HK-2 (cell line): ENCODE results near the gene KRTAP10-3.
"Not testable (repeated sequence)": the region's sequence is repeated elsewhere in the genome, so short reads cannot be mapped to it uniquely, and the experiment has no call there.

Experiments
- DNase-seq: peaks from one replicate; pipeline ENCODE4 v3.0.0-alpha.2; 2018; ENCODE audit not compliant: unreplicated experiment

KRTAP10-3 gene

DNA sequence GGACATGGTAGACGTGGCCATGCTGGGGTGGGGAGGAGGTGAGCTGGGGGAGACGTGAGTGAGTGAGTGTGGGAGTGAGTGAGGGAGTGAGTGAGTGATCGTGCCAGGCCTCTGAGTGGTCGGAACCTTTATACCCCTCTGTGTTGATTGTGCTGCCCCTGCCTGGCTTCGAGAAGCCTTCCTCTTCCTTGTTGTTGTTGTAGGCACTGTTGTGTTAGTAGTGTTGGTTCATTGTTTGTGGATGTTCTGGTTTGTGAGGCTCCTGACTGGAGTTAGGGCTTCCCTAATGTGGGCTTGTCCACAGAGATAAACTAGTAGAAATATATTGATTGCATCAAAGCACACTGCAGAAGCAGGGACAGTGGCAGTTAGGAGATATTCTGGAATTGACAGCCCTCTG lies at the start of gene KRTAP10-3:
Gene KRTAP10-3 (minus strand): TSS at position 101 of the 400 bp plus-strand sequence. CDS start 80 bp downstream, at position 21.
- DNase-seq = no peak

- DNase-seq = no peak
Observed at GRCh38 chr21:44606495-44606894, 47.9 kb upstream of the KRTAP10-3 start.

GRCh38 chr21:44603911-44604310 lies 45.3 kb upstream of the KRTAP10-3 start:
- DNase-seq = no peak

DNA sequence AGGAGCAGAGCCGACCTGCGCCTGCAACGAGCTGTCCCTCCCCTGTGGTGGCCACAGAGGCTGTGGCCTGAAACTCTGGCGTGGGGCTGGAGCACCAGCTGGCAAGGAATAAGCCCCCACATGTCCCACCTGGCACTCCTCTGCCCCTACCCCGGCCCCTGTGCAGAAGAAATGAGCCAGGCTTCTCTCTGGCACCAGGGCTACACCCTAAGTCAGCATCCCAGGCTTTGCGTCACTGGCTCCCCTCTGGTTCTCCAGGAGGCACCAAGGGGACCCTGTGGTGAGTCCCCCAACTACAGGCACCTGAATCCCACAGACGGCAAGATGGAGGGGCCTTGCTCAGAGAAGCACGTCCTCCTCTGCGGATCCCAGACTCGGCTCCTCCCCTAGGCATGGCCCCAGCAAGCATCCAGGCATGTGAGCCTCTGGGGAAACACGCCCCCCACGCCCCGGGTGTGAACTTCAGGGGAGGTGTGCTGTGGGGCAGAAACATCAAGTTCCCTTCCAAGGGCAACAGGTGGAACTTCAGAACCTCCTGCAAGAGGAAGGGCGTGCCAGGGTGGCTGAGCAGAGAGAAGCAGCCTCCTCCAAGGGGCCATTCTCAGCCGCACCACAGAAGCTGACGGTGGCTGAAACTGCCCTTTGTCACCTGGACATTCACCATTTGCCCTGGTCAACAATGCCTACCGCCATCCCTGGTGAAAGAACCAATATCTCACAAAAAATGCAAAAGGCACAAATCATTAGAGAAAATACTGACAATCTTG lies 44.7 kb upstream of the KRTAP10-3 start:
- no peak for DNase-seq

GRCh38 chr21:44602463-44602850 lies 43.9 kb upstream of the KRTAP10-3 start:
- no peak for DNase-seq

DNA sequence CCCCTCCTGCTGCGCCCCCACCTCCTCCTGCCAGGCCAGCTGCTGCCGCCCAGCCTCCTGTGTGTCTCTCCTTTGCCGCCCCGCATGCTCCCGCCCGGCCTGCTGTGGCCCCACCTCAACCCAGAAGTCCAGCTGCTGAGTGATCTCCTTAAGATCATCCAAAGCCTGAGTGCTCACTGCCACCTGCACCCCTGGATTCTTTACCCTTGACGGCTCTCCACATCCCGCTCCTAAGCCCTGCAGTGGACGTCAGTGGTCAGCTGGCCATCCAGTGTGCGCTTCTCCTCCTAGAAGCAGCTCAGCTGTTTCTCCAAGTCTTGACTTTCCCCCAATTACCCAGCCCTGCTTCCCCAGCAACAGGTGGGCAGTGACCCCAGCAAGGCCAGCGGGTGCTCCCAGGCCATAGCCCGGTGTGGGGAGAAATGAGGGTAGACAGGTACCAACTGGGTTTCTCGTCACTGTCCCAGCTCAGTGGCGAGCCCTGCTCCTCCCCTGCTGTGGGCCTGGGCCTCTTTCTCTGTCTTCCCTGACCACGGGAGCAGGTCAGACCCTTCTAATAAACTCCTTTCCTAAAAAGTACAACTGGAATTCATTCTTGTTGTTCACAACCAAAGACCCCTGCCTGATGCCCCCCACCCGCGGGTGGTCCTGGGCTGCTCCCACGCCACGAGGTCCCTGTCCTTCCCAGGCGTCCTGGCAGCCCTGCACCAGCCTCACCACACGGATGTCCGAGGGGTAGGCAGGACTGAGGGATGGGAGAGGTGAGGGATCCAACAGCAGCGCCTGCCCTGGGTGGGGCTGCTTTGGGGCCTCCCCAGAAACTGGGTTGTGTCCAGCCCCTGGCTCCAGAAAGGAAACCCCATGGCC lies 43.2 kb upstream of the KRTAP10-3 start:
- no peak for DNase-seq

GRCh38 chr21:44601091-44601490 lies 42.5 kb upstream of the KRTAP10-3 start:
- DNase-seq = not testable (repeated sequence)

DNA sequence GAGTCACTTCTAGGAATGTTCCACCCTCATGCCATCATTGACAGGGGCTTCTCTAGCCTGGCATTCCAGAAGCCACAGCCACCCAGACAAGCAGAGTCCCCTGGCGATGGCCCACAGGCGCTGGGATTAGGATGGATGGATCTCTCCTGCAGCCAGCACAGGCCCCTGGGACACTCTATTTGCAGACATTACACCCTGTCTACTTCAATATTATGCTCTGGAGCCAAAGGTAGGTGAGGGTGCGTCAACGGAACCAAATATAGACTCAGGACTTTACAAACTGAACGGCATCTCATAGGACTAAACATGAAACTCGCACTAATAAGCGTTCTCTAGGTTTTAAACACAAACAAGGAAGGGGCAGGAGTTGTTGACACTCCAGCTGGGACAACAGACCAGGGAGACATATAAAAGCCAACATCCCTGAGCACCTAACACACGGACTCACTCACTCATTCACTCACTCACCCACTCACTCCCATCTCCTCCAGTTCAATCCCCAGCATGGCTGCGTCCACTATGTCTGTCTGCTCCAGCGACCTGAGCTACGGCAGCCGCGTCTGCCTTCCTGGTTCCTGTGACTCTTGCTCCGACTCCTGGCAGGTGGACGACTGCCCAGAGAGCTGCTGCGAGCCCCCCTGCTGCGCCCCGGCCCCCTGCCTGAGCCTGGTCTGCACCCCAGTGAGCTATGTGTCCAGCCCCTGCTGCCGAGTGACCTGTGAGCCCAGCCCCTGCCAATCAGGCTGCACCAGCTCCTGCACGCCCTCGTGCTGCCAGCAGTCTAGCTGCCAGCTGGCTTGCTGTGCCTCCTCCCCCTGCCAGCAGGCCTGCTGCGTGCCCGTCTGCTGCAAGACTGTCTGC lies 41.8 kb upstream of the KRTAP10-3 start, which contains the start of gene KRTAP10-7:
Gene KRTAP10-7 (plus strand): TSS at position 480 of the 861 bp plus-strand sequence. CDS start 25 bp downstream, at position 505.
- DNase-seq = not testable (repeated sequence)

DNA sequence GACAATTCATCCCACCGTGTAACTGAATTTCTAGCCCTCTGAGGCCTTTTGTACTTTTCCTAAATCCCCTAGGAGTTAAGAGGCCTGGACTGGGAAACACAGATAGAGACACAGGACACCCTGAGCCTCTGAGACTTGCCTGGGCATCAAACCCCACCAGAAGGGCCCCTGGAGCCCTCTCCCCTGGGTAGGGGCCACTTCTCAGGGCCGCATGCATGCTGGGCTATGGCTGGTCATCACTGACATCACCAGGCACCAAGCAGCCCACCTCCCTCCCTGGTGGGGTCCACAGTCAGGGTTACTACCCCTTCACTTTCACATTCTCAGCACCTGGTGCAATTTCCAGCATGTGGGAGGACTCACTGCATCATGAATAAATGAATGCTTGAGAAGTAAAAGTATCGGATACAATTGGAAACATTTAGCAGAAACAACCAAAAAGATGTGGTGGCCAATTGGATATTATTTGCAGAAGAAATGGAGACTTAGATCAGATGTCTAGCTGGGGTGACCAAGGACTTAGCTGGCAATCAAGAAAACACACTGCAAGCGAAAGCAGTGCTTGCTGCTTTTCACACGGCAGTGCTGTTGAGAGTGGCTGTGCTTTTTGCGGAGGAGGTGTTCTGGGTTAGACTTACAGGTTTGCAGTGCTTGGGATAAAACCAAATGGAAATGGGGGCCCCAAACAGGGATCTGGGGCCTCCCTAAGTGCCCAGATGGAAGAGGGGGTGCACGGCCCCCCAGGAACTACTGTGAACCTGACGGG lies 40.9 kb upstream of the KRTAP10-3 start:
- DNase-seq = no peak

GRCh38 chr21:44598061-44598460 lies 39.5 kb upstream of the KRTAP10-3 start:
- DNase-seq = no peak

DNA sequence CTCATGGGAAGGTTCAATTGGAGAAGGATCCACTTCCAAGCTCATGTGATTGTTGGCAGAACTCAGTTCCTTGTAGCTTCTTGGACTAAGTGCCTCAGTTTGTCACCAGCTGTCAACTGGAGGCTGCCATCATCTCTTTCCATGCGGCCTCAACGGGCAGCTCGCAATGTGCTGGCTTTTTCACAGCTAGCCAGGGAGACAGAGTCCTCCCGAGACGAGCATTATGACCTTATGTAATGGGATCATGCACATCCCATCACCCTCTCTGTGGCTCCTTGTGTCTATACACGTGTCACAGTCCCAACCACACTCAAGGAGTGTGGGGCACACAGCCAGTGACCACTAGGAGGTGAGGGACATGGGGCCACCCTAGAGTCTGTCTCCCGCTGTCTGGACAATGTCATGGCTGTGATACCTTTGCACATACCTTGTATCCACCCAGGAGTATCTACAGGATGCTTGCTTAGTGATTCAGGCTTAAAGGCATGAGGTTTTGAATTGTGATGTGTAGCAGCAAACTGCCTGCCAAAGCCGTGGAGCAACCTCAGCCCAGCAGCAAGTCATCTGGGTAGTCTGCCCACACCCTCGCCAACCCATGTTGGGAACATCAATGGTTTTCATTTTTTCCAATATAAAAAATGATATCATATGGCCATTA lies 37.6 kb upstream of the KRTAP10-3 start:
- DNase-seq = peak; percentile 30

DNA sequence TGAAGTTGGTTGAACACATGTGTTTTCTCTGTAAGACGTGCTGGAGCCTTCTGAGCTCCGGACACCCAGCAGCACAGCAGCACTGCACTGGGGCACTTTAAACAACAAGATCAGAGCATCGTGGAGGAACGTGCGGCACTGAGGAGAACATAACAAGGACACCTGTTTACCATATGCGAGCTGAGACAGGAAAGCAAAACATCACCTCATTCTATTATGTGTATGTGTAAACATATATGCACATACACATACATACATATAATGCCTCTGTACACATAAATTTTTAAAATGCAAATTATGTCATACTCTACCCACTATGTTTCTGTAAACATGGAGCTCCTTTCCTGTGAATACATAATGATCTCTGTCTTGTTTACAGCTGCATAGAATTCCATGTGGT lies 36.9 kb upstream of the KRTAP10-3 start:
- no peak for DNase-seq

DNA sequence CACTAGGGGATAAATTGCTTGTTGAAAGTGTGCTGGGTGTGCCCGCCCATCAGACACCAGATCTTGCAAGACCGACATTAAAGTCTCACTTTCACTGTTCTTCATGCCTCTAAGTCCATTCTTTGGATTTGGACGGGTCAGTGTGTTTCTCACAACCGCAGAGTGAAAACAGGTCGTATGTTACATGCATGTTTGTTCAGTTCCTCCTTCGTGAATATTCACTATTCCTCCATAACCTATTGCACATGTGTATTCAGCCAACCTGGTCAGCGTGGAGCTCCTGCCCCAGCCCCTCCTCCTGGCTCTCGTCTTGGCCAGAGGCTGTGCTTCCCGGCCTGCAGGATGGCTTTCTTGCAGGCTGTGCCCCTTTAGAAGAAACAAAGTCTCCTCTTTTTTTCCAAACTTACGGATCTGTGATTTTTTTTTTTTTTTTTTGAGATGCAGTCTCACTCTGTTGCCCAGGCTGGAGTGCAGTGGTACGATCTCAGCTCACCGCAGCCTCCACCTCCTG lies 35.9 kb upstream of the KRTAP10-3 start:
- DNase-seq = no peak

DNA sequence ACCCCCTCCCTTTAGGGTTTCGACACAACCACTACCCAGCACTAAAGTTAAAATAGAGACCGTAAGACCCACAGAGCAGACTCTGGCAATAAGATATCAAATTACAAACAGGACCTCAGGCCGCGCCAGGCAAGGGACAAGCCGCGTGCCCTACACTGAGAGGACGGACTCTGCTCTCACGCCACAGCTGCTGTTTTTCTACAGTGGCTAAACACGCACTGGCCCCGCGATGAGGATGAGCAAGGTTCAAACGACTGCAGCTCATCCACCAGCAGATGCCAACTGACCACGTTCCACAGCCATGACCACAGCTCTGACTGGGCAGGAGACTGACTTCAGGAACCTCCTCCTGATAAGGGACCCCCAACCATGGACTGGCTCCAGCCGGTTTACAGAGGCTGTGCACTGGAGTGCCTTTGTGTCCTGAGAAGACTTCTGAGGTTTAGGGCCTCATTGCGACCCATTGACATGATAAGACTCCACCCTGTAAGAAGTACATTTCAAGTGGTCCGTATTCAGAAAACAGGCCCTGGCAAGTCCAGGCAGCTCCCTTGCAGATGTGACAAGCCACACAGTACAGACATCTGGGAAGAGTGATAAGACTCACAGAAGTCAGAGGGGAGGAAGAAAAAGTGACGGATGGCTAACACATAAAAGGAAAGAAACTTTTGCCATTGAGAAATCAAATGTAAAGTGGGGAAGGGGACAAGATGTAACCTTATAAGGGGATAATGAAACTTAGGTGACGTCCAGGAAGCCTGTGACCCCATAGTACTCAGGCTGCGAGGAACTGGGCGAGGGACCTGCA lies 35.2 kb upstream of the KRTAP10-3 start:
- no peak for DNase-seq

GRCh38 chr21:44592446-44593311 lies 34.1 kb upstream of the KRTAP10-3 start, which contains the start of gene KRTAP10-6:
TSS of gene KRTAP10-6 (minus strand) at chr21:44592505. CDS start at chr21:44592484, 21 bp downstream.
- DNase-seq = no peak

DNA sequence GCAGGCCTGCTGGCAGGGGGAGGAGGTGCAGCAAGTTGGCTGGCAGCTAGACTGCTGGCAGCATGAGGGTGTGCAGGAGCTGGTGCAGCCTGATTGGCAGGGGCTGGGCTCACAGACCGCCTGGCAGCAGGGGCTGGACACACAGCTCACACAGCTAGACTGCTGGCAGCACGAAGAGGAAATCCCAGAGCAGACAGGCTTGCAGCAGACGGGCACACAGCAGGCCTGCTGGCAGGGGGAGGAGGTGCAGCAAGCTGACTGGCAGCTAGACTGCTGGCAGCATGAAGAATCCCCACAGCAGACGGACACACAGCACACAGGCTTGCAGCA lies 33.2 kb upstream of the KRTAP10-3 start:
- not testable (repeated sequence) for DNase-seq

GRCh38 chr21:44590897-44591800 lies 32.6 kb upstream of the KRTAP10-3 start:
- not testable (repeated sequence) for DNase-seq
